Smooth muscle cell of the brain vasculature (primary cell): ENCODE data around the gene DEF6.

Source experiments
- DNase-seq: peaks from one replicate; pipeline ENCODE4 v3.0.0-alpha.2; 2012; ENCODE audit warnings: low read depth, low spot score

DEF6 gene

GRCh38 chr6:35297601-35298481 lies at the start of gene DEF6:
Gene DEF6, plus strand, starts transcription at chr6:35297818. Its CDS starts 39 bp downstream, at chr6:35297857.
- DNase-seq, result peak; percentile 51

GRCh38 chr6:35248300-35248699 lies 49.3 kb upstream of the DEF6 start:
- no peak for DNase-seq

- DNase-seq, result no peak
These were observed 48.7 kb upstream of the DEF6 start for GRCh38 chr6:35248965-35249364.

GRCh38 chr6:35251949-35252348 lies 45.7 kb upstream of the DEF6 start:
- DNase-seq, result no peak

- no peak for DNase-seq
These were observed 44.4 kb upstream of the DEF6 start for GRCh38 chr6:35253249-35253648.

GRCh38 chr6:35258336-35258735 lies 39.3 kb upstream of the DEF6 start:
- no peak for DNase-seq

- no peak for DNase-seq
These were observed 38.8 kb upstream of the DEF6 start for GRCh38 chr6:35258858-35259193.

- peak; percentile 90 for DNase-seq
These were observed 38.2 kb upstream of the DEF6 start, which contains the start of gene ZNF76 for GRCh38 chr6:35259194-35259947. Gene ZNF76, plus strand, starts transcription at chr6:35259735. Its CDS starts 21,417 bp downstream, at chr6:35281152.

- DNase-seq, result no peak
These were observed 37.5 kb upstream of the DEF6 start for GRCh38 chr6:35259948-35260590.

GRCh38 chr6:35260591-35261570 lies 36.7 kb upstream of the DEF6 start:
- DNase-seq, result no peak

- DNase-seq, result no peak
These were observed 35.0 kb upstream of the DEF6 start for GRCh38 chr6:35262596-35262995.

GRCh38 chr6:35264550-35265274 lies 32.9 kb upstream of the DEF6 start:
- DNase-seq, result no peak

- no peak for DNase-seq
These were observed 32.1 kb upstream of the DEF6 start for GRCh38 chr6:35265523-35265922.

GRCh38 chr6:35267446-35267845 lies 30.2 kb upstream of the DEF6 start:
- DNase-seq, result no peak

- DNase-seq, result no peak
These were observed 29.7 kb upstream of the DEF6 start for GRCh38 chr6:35267897-35268296.

GRCh38 chr6:35272005-35272404 lies 25.6 kb upstream of the DEF6 start:
- DNase-seq, result no peak

- no peak for DNase-seq
These were observed 23.6 kb upstream of the DEF6 start for GRCh38 chr6:35273822-35274559.

GRCh38 chr6:35275744-35276260 lies 21.8 kb upstream of the DEF6 start:
- no peak for DNase-seq

- DNase-seq, result no peak
These were observed 18.9 kb upstream of the DEF6 start for GRCh38 chr6:35278708-35279107.
